ENCODE measurements around the gene TCERG1L.

Gene TCERG1L

DNA sequence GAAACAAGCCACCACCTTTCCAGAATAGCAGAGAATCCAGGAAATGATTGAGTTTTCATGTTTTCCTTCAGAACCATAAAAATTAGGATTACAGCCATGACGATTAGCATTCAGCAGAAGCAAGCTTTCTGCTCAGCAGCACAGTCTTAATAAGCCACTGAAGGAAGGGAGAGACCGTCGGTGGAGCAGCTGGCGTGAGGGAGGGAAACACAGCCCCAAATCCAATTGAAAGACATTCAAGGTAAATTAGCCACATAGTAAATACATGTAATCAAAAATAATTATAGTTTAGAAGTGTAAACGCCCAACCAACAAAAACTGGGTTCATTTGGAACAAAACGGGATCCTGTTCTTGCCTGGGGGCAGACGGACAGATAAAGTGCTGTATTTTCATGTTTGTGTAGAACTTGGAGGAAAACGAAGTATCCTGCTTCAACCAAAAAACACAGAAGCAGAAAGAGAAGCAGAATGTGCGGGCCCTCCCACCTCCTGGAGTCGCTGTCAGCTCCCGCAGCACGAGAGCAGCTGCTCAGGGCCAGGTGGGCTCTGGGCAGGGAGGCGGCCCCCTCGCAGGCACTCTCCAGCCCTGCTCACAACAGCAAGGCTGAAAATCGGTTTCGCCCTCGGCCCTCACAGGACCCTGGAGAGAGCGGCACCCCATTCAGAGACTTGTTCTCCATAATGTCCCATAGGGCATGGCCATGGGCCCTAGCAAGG, 84.9 kb downstream of the TCERG1L start:
- no peak for TF ChIP-seq ZNF274 (IDR thresholded peaks at IDR 0.05; ENCODE audit: low read depth, low read length)
- no peak overlapping the region for H3K4me3 ChIP-seq (ENCODE audit: low read length)

DNA sequence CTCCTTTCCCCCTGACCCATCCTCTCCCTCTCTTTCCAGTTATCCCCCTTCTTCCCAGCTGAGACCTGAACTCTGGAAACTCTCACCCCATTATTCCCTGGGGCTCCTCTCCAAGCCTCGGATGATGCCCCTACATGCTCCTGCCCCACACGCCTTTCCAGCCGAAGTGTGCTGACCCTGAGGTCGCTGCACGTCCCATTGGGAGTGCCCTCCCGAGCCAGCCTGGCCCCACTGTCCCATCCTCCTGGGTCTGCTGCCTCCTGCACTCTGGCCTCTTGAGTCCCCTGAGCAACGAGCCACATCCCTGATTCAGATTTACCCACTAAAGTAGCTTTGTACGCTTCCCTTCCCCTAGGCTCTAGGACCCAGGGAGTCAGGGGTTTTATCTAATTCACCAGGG, 87.4 kb downstream of the TCERG1L start:
- TF ChIP-seq ZNF274 (IDR thresholded peaks at IDR 0.05; ENCODE audit: low read depth, low read length), result no peak
- no peak overlapping the region for H3K4me3 ChIP-seq (ENCODE audit: low read length)

DNA sequence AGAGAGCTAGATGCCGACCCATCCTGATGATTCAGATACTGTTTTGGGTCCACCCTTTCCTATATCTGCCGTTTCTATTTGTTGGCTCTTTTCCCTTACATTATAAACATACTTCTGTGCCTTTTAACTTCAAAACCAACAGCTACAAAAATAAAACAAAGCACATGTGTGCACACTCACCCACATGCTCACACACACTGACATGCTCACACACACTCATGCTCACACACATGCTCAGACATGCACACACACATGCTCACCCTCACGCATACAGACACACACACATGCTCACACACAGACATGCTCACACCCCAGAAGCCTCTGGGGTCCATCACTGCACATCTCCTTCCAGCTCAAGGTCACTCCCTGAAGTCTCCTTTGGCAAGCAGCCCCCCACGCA, 88.1 kb downstream of the TCERG1L start:
- H3K4me3 ChIP-seq (ENCODE audit: low read length), result no peak overlapping the region
- no peak for TF ChIP-seq ZNF274 (IDR thresholded peaks at IDR 0.05; ENCODE audit: low read depth, low read length)

DNA sequence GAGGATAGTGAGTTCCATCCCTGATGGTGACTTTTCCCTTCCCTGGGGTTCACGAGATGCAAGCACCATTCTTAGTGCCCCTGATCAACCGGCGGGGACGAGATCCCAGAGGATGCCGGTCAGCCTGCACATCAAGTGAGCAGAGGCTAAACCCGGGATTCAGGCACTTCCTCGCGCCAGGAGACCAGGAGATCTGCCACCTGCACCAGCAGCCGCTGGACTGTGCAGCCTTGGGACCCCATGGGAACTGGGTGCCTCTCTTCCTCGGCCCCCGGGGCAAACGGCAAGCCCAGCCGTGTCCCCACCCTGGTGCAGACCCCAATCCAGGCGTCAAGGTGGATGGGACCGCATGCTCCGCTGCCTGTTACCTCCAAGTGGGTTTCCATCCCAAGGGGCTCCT, 88.5 kb downstream of the TCERG1L start:
- no peak overlapping the region for H3K4me3 ChIP-seq (ENCODE audit: low read length)
- no peak for TF ChIP-seq ZNF274 (IDR thresholded peaks at IDR 0.05; ENCODE audit: low read depth, low read length)

DNA sequence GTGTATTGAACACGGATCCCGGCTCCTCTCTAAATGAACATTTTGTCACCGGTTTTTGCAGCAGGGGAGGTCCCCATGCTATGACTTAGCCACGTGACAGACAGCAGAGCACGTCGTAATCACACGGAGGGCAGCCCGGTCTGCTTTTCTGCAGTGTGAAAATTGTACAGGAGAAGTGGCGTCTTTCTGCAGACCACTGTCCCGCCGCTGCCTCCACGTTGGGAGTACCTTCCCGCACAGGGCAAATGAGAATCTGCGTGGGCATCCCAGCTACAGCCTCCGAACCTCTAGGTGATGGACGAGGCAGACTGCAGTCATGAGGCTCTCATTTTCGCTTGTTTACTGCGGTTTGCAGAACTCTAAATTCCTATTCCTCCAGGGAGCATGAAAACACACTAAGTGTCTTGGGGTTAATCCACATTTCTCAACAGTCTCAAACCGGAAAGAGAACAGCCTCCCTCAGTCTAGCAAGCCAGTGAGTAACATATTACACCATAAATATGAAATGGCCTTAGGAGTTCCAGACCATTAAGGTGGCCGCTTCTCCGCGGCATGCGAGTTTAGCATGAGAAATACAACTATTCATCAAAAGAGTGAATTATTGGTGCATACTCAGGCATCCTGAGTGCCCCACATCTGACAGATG, 89.8 kb downstream of the TCERG1L start:
- no peak overlapping the region for H3K4me3 ChIP-seq (ENCODE audit: low read length)
- TF ChIP-seq ZNF274 (IDR thresholded peaks at IDR 0.05; ENCODE audit: low read depth, low read length), result no peak

DNA sequence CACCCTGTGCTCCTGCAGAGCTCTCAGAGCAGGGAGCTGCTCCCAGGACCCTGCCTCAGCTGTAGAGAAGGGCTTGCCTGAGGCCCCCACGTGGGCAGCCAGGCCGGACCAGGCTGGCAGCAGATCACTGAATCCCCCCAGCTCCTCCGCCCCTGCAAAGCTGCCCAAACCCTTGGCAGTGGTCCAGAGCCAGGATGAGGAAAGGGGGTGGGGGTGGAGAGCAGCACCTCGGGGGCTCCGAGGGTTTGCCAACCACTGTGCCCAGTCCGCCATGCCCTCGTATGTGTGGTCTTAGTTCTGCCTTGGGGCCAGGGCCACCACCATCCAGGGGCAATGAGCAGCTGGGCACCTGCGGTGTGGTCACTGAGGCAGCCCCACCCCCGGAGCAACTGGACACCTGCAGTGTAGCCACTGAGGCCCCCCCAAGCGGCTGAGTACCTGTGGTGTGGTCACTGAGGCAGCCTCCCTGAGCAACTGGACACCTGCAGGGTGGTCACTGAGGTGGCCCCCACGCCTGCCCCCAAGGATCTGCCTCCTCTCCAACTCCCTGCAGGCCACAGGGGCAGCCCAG, 90.8 kb downstream of the TCERG1L start:
- no peak for TF ChIP-seq ZNF274 (IDR thresholded peaks at IDR 0.05; ENCODE audit: low read depth, low read length)
- H3K4me3 ChIP-seq (ENCODE audit: low read length), result no peak overlapping the region

DNA sequence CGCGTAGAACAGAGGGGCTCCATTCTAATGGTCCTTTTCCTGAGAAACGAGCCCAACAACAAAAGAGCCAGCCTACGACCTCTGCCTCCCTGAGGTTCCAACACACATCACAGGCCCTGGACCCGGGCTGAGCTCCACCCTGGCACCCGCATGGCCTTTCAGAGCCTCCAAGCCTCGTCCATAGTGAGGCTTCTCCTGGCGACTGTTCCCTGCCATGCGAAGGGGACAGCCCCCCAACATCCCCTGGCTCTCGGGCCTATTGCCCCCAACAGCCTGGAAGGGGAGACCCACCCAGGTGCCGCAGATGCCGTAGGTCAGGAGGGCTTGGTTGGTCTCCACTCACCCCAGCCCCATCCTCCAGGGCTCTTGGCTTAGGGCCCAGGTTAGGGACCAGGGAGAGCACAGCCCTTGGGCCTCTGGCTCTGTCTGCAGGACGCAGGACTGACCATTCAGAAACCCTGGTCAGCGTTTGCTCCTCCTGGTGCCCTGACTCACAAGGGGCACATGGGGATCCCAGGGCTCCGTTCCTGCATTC, 91.5 kb downstream of the TCERG1L start:
- no peak overlapping the region for H3K4me3 ChIP-seq (ENCODE audit: low read length)

DNA sequence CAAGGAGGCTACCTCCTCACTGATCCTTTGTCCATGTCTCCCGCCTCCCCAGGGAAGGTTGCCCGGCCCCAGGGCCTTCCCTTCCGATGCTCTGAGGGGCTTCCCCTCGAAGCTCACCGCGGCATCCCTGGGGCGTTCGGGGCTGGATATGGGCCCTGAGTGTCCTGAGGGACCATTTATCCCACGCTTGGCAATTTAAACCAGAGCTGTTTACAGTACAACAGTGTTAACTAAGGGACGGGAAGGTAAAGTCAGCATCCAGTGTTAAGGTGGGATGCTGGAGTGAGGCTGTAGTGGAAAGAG, 92.0 kb downstream of the TCERG1L start:
- H3K4me3 ChIP-seq (ENCODE audit: low read length), result no peak overlapping the region
- TF ChIP-seq ZNF274 (IDR thresholded peaks at IDR 0.05; ENCODE audit: low read depth, low read length), result no peak

More for the DNA sequence above, 91.5 kb downstream of the TCERG1L start:
- TF ChIP-seq ZNF274 (IDR thresholded peaks at IDR 0.05; ENCODE audit: low read depth, low read length), result no peak

DNA sequence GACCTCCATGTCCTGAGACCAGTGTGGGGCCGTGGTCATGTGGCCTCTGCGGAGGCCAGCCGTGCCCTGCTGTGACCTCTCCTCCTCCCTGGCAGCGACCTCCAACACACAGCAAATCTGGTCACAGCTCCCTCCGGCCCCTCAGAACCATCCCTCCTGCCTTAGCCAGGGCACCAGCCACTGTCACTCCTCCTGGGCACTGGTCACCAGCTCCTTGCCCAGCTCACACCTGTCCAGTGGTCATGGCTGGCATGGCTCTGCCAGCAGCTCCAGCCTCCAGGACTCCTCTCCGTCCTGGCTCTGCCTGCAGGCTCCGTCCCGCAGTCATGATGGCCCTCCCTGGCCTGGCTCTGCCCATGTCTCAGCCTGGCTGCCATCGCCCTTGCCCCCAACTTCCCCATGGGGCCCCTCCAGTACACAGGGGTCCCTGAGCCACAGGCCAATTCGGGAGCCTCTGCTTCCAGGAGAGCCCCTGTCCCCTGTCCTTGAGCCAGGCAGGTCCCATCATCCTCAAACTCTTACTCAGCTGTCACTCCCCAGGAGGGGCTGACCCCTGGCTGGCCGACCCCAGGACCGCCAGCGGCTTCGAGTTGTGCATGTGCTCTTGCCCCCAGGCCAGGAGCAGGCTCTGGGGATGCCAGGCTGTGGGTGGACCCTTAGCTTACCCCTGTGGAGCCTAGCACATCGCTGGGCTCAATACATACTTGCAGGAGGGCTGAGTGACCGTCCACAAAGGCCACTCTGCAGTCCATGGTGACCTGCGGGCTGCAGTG, 92.5 kb downstream of the TCERG1L start:
- H3K4me3 ChIP-seq (ENCODE audit: low read length), result no peak overlapping the region
- no peak for TF ChIP-seq ZNF274 (IDR thresholded peaks at IDR 0.05; ENCODE audit: low read depth, low read length)

DNA sequence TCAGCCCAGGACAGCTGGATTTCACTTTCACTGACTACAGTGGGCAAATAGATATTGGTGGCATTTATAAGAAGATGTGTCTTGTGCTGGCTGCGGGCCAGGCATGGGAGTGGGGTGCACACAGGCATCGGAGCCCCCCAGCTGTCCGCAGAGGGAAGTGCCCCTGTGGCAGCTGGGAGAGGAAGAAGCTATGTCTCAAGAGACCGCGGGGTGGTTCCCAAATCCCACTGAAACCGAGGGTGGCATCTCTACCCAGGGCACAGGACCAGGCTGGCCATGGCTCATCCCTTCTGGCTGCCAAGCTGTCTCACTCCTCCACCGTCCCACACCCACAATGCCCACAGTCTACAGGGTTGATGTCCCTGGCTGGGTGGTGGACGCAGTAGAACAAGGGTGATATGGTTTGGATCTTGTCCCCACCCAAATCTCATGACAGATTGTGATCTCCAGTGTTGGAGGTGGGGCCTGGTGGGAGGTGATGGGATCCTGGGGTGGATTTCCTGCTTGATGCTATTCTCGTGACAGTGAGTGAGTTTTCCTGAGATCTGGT, 94.8 kb downstream of the TCERG1L start:
- H3K4me3 ChIP-seq (ENCODE audit: low read length), result no peak overlapping the region
- TF ChIP-seq ZNF274 (IDR thresholded peaks at IDR 0.05; ENCODE audit: low read depth, low read length), result no peak

DNA sequence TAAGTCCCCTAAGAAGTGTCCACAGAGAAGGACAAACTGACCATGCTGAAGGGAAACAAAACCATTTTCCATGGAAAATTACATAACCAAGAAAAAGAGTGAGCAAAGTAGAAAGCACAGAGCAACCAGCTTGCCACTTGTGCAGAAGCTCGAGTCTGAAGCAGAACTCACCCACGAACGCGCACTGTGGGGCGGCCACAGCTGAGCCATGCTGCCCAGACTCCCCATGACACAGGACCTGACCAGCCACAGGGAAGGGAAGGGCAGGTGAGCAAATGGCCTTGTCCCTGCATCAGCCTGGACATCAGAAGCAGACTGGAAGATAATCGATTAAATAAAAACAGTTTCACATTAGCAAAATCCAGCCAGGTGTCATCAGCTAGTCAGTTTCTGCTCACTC, 95.7 kb downstream of the TCERG1L start:
- no peak for TF ChIP-seq ZNF274 (IDR thresholded peaks at IDR 0.05; ENCODE audit: low read depth, low read length)
- no peak overlapping the region for H3K4me3 ChIP-seq (ENCODE audit: low read length)

DNA sequence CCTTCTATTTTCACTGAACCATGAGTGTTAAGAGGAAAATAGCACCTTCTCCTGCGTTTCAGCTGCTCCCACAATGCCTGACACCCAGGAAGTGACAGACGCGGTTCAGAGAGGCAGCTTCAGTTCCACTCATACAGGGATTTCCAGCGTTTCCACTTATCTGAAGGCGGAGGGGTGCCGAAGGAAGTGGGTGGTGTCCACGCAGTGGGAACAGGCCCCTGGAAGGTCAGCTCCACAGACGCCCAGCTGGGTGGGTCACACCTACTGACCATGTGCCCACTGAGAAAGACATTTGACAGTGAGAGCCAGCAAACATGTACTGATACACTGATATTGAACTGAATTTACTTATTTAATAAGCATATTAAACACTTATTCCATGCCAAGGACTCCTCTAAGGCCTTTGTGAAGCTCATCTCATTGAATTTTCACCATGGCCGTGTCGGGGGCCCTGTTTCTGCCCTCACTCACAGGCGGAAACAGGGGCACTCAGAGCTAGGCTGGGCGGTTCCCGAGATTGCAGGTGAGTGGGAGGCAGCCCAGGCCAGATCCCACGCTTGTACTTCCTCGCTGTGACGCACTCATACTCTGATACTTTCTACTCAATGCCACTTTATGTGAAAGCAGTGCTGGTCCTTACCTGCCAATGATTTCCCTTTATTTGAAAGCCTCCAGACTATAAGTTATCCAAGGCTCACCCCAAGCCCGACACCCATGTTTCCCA, 96.8 kb downstream of the TCERG1L start:
- H3K4me3 ChIP-seq (ENCODE audit: low read length), result no peak overlapping the region
- TF ChIP-seq ZNF274 (IDR thresholded peaks at IDR 0.05; ENCODE audit: low read depth, low read length), result no peak

DNA sequence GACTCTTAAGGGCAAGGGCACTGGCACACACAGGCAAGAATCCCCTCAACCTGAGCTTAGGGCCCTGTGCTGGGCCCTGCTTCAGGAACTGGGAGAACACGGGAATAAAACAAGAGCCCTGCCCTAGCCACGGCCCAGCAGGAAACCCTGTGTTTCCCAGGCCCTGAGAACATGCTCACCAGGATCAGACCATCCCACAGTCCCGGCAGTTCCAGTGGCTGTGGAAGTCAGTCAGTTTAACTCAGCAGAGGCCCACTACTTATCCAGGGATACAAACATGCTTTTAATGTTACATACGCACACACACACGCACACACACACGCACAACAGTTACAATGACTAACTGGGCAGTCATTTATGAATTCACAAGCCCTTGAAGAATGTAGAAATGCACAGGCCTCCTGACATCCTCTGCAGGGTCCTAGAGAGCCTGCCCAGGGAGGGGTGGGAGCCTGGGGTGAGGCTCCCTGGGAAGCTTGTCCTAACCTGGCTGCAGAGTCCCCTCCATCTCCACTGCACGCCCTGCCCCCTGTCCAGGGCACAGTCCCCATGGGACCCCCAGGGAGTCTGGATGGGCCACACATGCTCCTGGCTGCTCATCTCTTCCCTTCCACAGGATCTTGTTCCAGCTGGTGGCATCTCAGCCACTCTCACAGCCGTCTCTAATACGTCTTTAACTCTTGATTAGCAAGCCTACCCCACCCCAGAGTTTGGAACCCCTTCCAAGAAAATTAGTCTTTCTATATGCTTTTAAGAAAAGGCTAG, 97.6 kb downstream of the TCERG1L start:
- H3K4me3 ChIP-seq (ENCODE audit: low read length), result no peak overlapping the region
- TF ChIP-seq ZNF274 (IDR thresholded peaks at IDR 0.05; ENCODE audit: low read depth, low read length), result no peak

All from GM08714 (cell line).